WTC11 (cell line): ENCODE measurements around the gene EEA1. TPM values are rescaled to one million over a fixed set of nuclear protein-coding genes. Genes with fewer than 3 reads are reported as not detected.
A peak's percentile ranks its signal among the peaks of the same experiment; 100 is the strongest.

Experiments
- ATAC-seq: fragments of 200-7000 bp; cut with Tn5 transposase; 2 replicates; pipeline ENCODE4 v1.10.0; 2021; ENCODE audit warnings: mild to moderate bottlenecking, moderate library complexity
- CTCF ChIA-PET: fragments of 300-600 bp; sonication (Branson Sonifier 250); formaldehyde crosslinking; loops from one replicate; lab custom pipeline; 2021; ENCODE audit warnings: antibody characterized with exemption; lab: Charles Lee
- POLR2A ChIA-PET: fragments of 350-600 bp; sonication (Branson Sonifier 250); formaldehyde crosslinking; loops from one replicate; lab custom pipeline; 2021; ENCODE audit warnings: antibody characterized with exemption; lab: Charles Lee
- DNase-seq: peaks from one replicate; pipeline ENCODE4 v3.0.0; 2021; ENCODE audit warnings: low spot score
- H3K27ac Mint-ChIP-seq: 2 replicates; pipeline ENCODE4 v1.8.0; 2021; ENCODE audit warnings: mixed read lengths
- H3K27me3 Mint-ChIP-seq: 2 replicates; pipeline ENCODE4 v1.8.0; 2021; ENCODE audit warnings: low read depth, mild to moderate bottlenecking, moderate library complexity, mixed read lengths
- H3K36me3 Mint-ChIP-seq: 2 replicates; pipeline ENCODE4 v1.8.0; 2021; ENCODE audit warnings: mixed read lengths
- H3K4me1 Mint-ChIP-seq: 2 replicates; pipeline ENCODE4 v1.8.0; 2022; ENCODE audit warnings: mixed read lengths
- H3K4me3 Mint-ChIP-seq: 2 replicates; pipeline ENCODE4 v1.8.0; 2021; ENCODE audit warnings: mild to moderate bottlenecking, moderate library complexity, mixed read lengths
- H3K9me3 Mint-ChIP-seq: 2 replicates; pipeline ENCODE4 v1.8.0; 2021; ENCODE audit warnings: mixed read lengths
- EMX1 ChIP-seq: fragments of 250-450 bp; sonication (Bioruptor Pico); IDR thresholded peaks from 2 replicates; pipeline ENCODE4 v1.8.0; 2021; ENCODE audit warnings: mild to moderate bottlenecking
- FOXJ3 ChIP-seq: sonication (generic); formaldehyde crosslinking; IDR thresholded peaks from 2 replicates; pipeline ENCODE4 v1.9.0; 2021; ENCODE audit warnings: missing genetic modification reagents, mild to moderate bottlenecking, borderline replicate concordance
- FOXK1 ChIP-seq: sonication (generic); formaldehyde crosslinking; IDR thresholded peaks from 2 replicates; pipeline ENCODE4 v1.8.0; 2022; ENCODE audit warnings: mild to moderate bottlenecking, moderate library complexity, missing genetic modification reagents
- GABPB1 ChIP-seq: sonication (generic); formaldehyde crosslinking; IDR thresholded peaks from 2 replicates; pipeline ENCODE4 v1.8.1; 2023; ENCODE audit warnings: mild to moderate bottlenecking, missing genetic modification reagents
- NR2C2 ChIP-seq: sonication (generic); formaldehyde crosslinking; IDR thresholded peaks from 2 replicates; pipeline ENCODE4 v1.8.0; 2022; ENCODE audit warnings: mild to moderate bottlenecking, missing genetic modification reagents
- NR3C1 ChIP-seq: sonication (generic); formaldehyde crosslinking; conservative IDR thresholded peaks from 2 replicates; pipeline ENCODE4 v1.8.1; 2023; ENCODE audit warnings: low read depth, mild to moderate bottlenecking, missing genetic modification reagents
- TP53 ChIP-seq: sonication (generic); formaldehyde crosslinking; IDR thresholded peaks from 2 replicates; pipeline ENCODE4 v1.8.1; 2023; ENCODE audit warnings: mild to moderate bottlenecking, missing genetic modification reagents
- USF2 ChIP-seq: sonication (generic); formaldehyde crosslinking; IDR thresholded peaks from 2 replicates; pipeline ENCODE4 v1.8.1; 2023; ENCODE audit warnings: mild to moderate bottlenecking, missing genetic modification reagents, moderate library complexity
- ZNF232 ChIP-seq: sonication (generic); formaldehyde crosslinking; IDR thresholded peaks from 2 replicates; pipeline ENCODE4 v1.8.0; 2022; ENCODE audit warnings: mild to moderate bottlenecking, missing genetic modification reagents
- ZNF396 ChIP-seq: fragments of 250-450 bp; sonication (Bioruptor Pico); IDR thresholded peaks from 2 replicates; pipeline ENCODE4 v1.8.0; 2021; ENCODE audit warnings: mild to moderate bottlenecking, moderate library complexity, borderline replicate concordance
- ZNF423 ChIP-seq: fragments of 250-450 bp; sonication (Bioruptor Pico); IDR thresholded peaks from 2 replicates; pipeline ENCODE4 v2.1.2; 2022; ENCODE audit warnings: mild to moderate bottlenecking, moderate library complexity
- ZSCAN18 ChIP-seq: fragments of 250-450 bp; sonication (Bioruptor Pico); IDR thresholded peaks from 2 replicates; pipeline ENCODE4 v2.1.2; 2022; ENCODE audit warnings: mild to moderate bottlenecking, moderate library complexity
- total RNA-seq: library from RNA; stranded (reverse); gene quantifications from 3 replicates; pipeline ENCODE4 v1.2.3, GENCODE V29; 2021
- TF ChIP-seq, protein P1 (sequence below): sonication (generic); formaldehyde crosslinking; conservative IDR thresholded peaks from 2 replicates; pipeline ENCODE4 v1.8.1; 2022; ENCODE audit warnings: mild to moderate bottlenecking, missing genetic modification reagents
- TF ChIP-seq, protein P2 (sequence below): sonication (generic); formaldehyde crosslinking; conservative IDR thresholded peaks from 2 replicates; pipeline ENCODE4 v1.8.1; 2023; ENCODE audit warnings: mild to moderate bottlenecking, low read depth, missing genetic modification reagents, moderate library complexity

The EEA1 gene
- total RNA-seq, 1 experiment from 2014 or later, result 20.3 TPM

GRCh38 chr12:92739113-92739512 is 190.0 kb downstream of the EEA1 start:
- 0 out of 2 replicates have a peak, but pooled peaks cover 3% of the 10 kb centered on the region for H3K9me3 Mint-ChIP-seq
- POLR2A ChIA-PET, result no interaction called here
- no peaks in the 10 kb centered on the region for H3K36me3 Mint-ChIP-seq
- H3K4me1 Mint-ChIP-seq, result peaks cover 32% of the 10 kb centered on the region
- no peaks in the 10 kb centered on the region for H3K27me3 Mint-ChIP-seq
- TF ChIP-seq, protein P1, sequence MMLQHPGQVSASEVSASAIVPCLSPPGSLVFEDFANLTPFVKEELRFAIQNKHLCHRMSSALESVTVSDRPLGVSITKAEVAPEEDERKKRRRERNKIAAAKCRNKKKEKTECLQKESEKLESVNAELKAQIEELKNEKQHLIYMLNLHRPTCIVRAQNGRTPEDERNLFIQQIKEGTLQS (CRISPR knock-in tag), result no peak
- TF ChIP-seq USF2 (CRISPR knock-in tag), result peak; percentile 41; the same call in 1 of the 2 replicates
- TF ChIP-seq, all 79 proteins: peak for 1
- CTCF ChIA-PET, result no interaction called here
- H3K27ac Mint-ChIP-seq, result no peak overlapping the region
- H3K4me3 Mint-ChIP-seq, result no peak overlapping the region
- no peak for DNase-seq
- peak; percentile 56 for ATAC-seq

DNA sequence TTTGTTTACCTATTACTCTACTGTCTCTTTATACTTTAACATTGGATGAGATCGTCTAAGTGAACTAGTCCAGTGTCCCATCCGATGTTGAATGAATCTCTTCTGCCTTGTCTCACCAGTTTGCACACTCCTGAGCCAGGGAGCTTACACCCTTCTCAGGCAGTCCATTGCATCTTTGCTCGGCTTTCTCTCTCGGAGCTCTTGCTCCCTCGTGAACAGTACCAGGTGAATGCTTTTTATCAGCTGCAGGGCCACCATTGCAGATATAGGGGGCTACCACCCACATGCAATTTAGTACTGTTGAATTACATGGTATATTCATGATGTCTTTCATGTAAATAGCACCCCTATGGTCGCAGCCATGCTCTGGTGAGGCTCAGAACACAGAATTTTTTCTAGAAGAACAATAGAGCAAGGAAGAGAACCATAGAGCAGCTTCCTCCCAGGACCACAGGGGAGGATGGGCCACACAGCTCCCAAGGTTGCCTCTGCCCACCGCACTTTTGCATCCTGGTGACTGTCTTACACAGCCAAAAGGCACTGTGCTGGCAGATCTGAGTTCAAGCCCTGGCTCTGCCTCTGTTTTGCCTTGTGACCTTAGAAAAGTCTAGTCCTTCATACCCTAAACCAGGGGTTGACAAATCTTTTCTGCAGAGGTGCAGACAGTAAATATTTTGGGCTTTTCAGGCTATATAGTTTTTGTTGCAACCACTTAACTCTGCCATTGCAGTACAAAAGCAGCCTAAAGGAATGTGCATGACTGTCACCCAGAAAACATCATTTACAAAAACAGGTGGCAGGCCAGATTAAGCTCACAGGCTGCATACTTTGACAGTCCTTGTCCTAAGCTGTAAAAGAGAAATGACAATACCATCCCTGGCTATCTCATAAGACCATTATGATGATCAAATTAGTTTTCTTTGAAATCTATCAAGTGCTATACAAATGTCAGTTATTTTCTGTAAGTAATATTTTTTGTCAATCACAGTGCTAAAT is 190.9 kb downstream of the EEA1 start:
- no peak overlapping the region for H3K4me3 Mint-ChIP-seq
- TF ChIP-seq NR2C2 (CRISPR knock-in tag), result no peak
- no peak for TF ChIP-seq ZNF396 (CRISPR knock-in tag)
- TF ChIP-seq, protein P1 (CRISPR knock-in tag), result no peak
- no peak for TF ChIP-seq FOXJ3 (CRISPR knock-in tag)
- no peak for TF ChIP-seq ZSCAN18 (CRISPR knock-in tag)
- no peak for TF ChIP-seq ZNF423 (CRISPR knock-in tag)
- no peak for TF ChIP-seq GABPB1 (CRISPR knock-in tag)
- TF ChIP-seq EMX1, result no peak
- TF ChIP-seq NR3C1 (CRISPR knock-in tag), result no peak
- TF ChIP-seq, protein P2, sequence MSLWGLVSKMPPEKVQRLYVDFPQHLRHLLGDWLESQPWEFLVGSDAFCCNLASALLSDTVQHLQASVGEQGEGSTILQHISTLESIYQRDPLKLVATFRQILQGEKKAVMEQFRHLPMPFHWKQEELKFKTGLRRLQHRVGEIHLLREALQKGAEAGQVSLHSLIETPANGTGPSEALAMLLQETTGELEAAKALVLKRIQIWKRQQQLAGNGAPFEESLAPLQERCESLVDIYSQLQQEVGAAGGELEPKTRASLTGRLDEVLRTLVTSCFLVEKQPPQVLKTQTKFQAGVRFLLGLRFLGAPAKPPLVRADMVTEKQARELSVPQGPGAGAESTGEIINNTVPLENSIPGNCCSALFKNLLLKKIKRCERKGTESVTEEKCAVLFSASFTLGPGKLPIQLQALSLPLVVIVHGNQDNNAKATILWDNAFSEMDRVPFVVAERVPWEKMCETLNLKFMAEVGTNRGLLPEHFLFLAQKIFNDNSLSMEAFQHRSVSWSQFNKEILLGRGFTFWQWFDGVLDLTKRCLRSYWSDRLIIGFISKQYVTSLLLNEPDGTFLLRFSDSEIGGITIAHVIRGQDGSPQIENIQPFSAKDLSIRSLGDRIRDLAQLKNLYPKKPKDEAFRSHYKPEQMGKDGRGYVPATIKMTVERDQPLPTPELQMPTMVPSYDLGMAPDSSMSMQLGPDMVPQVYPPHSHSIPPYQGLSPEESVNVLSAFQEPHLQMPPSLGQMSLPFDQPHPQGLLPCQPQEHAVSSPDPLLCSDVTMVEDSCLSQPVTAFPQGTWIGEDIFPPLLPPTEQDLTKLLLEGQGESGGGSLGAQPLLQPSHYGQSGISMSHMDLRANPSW (CRISPR knock-in tag), result no peak
- no peak for TF ChIP-seq FOXK1 (CRISPR knock-in tag)
- TF ChIP-seq TP53 (CRISPR knock-in tag), result no peak
- TF ChIP-seq, all 79 proteins: peak for 0
- Mint-ChIP-seq H3K36me3 (no peaks in the 10 kb centered on the region), H3K9me3 (0 out of 2 replicates have a peak, but pooled peaks cover 3% of the 10 kb centered on the region), H3K27me3 (no peaks in the 10 kb centered on the region), H3K27ac (no peak overlapping the region), H3K4me1 (peaks cover 32% of the 10 kb centered on the region)
- ATAC-seq (peak; percentile 71), DNase-seq (no peak)
- ChIA-PET CTCF (interaction anchor here (1.4 kb wide), 1 partner anchor 21 kb away, joined by 6 read pairs; no protein-coding TSS in a partner anchor), POLR2A (no interaction called here)

DNA sequence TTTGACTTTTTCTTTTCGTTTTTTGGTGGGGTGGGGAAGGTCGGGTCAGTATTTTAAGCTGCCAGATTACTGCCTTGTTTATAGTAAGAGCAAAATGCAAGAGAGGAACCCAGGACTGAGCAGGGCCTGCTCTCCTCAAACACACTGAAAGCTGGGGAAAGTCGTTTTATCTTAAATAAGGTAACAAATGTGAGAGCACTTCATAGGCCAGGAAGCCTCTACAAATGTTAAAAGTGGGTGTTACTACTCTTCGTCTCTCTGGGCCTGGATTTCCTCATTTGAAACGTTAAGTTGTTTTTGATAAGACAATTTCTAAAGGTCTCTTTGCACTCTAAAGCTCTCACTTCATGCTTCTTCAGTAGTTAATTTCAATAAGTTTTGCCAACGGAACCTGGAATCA is 192.5 kb downstream of the EEA1 start:
- H3K9me3 Mint-ChIP-seq, result 0 out of 2 replicates have a peak, but pooled peaks cover 3% of the 10 kb centered on the region
- H3K36me3 Mint-ChIP-seq, result no peaks in the 10 kb centered on the region
- no peaks in the 10 kb centered on the region for H3K27me3 Mint-ChIP-seq
- H3K27ac Mint-ChIP-seq, result no peak overlapping the region
- ChIA-PET CTCF (interaction anchor here (1.5 to 2.1 kb wide), 2 partner anchors 20 to 25 kb away, joined by 3 to 7 read pairs; no protein-coding TSS in a partner anchor), POLR2A (no interaction called here)
- no peak for DNase-seq
- ATAC-seq, result no peak
- TF ChIP-seq ZNF232 (CRISPR knock-in tag), result no peak
- TF ChIP-seq, protein P1 (CRISPR knock-in tag), result no peak
- H3K4me1 Mint-ChIP-seq, result peaks cover 32% of the 10 kb centered on the region
- H3K4me3 Mint-ChIP-seq, result no peak overlapping the region
